Measurements from ENCODE around the gene SRRM4.
"Not testable (repeated sequence)": the region's sequence is repeated elsewhere in the genome, so short reads cannot be mapped to it uniquely, and the experiment has no call there.

The SRRM4 gene

GRCh38 chr12:119011231-119011630 is 29.9 kb downstream of the SRRM4 start:
- DNase-seq (ENCODE audit: low spot score) = no peak

- no peak for DNase-seq (ENCODE audit: low spot score)
These were observed 30.8 kb downstream of the SRRM4 start for GRCh38 chr12:119012179-119012578.

DNA sequence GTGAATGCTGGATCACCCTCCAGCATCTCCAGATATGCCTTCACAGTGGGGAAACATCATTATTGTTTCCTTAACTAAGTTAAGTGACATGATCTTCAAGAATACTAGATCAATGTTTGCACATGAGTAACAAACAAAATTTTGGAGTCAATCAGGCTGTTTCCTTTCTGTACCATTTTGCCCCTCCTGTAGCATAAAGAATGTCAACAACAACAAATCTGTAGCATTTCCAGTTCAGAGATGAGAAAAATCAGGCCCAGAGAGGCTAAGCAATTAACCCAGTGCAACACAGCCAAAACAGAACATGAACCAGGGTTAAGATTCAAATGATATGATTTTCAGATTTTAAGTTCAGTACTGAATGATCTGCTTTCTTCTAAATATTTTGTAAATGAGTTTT is 31.7 kb downstream of the SRRM4 start:
- DNase-seq (ENCODE audit: low spot score) = no peak

DNA sequence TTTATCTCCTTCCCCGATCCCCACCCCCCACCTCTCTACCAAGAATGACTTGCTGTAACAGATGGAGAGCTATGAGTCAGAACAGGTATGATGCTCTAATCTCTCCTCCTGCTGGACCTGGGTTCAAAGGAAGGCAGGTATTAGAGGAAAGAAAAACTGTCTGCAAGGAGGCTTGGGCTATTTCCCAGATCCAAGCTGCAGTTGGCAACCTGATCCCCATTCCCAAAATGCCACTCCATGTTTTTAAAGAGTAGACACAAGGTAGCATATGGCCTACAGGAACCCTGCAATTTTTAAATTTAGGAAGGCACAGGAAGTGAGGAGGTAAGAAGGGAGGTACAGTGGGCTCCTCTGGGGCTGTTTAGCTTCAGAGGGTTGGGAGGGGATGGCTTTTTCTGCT is 33.0 kb downstream of the SRRM4 start:
- no peak for DNase-seq (ENCODE audit: low spot score)

- no peak for DNase-seq (ENCODE audit: low spot score)
These were observed 35.4 kb downstream of the SRRM4 start for GRCh38 chr12:119016715-119017114.

DNA sequence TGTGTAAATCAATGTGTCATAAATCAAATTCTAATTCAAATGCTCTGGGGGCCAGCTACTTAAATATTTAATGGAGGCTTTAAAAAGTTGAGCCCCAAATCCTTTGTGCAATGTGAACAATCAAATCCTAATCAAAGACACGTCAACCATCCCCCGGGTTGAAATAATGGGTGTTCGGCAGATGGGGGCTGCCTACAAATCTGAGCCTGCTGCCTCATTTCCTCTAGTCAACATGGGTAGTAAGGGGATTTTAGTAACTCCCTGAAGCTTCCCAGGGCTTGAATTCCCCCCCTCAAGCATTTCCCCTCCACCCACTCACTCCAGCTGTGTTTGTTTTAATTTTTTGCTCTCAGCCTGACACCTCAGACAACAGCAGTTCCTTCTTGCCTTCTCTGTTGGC is 37.8 kb downstream of the SRRM4 start:
- no peak for DNase-seq (ENCODE audit: low spot score)

- no peak for DNase-seq (ENCODE audit: low spot score)
These were observed 39.3 kb downstream of the SRRM4 start for GRCh38 chr12:119020406-119021360.

- no peak for DNase-seq (ENCODE audit: low spot score)
These were observed 43.0 kb downstream of the SRRM4 start for GRCh38 chr12:119024356-119024755.

DNA sequence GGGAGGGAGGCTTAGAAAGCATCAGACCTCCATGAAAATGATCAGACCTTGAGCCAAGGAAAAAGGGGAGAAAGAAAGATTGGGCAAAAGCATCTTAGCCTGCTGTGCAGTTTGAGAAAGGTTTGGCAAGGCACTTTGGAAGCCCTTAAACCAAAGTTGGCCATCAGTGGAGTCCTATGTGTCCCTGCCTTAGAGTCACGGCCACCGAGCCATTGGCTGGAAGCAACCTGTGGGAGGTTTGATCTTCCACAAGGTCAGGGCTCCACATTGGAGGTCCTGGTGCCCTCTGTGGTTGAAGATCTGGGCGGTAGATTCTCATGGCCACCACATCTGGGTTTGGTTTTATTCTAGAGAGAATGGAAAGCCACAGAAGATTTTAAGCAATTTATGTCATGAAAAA is 44.4 kb downstream of the SRRM4 start:
- DNase-seq (ENCODE audit: low spot score) = no peak

DNA sequence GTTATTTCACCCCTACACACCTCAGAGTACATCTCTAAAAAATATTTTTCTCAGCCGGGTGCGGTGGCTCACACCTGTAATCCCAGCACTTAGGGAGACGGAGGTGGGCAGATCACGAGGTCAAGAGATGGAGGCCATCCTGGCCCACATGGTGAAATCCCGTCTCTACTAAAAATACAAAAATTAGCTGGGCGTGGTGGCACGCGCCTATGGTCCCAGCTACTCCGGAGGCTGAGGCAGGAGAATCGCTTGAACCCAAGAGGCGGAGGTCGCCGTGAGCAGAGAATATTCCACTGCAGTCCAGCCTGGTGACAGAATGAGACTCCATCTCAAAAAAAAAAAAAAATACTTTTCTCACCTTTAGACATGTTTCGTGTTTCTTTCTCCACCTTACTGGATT is 52.0 kb downstream of the SRRM4 start:
- DNase-seq (ENCODE audit: low spot score) = not testable (repeated sequence)

GRCh38 chr12:119036878-119037825 is 55.8 kb downstream of the SRRM4 start:
- DNase-seq (ENCODE audit: low spot score) = peak; percentile 28

DNA sequence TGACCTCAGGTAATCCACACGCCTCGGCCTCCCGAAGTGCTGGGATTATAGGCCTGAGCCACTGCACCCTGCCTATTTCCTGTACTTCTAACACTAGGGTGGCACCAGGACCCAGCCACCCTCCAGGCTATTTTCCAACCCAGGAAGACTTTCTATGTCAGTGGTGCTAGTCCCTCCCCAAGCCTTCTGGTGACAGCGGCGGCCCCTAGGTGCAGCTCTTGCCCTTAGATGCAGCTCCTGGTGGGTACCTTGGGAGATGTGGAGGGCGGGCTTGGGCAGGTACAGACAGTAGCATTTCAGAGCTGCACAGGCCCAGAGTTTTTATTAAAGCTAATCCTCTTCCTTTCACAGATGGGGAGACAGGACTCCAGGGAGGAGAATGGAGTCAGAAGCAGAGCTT is 62.8 kb downstream of the SRRM4 start:
- no peak for DNase-seq (ENCODE audit: low spot score)

GRCh38 chr12:119047641-119048040 is 66.3 kb downstream of the SRRM4 start:
- no peak for DNase-seq (ENCODE audit: low spot score)

- no peak for DNase-seq (ENCODE audit: low spot score)
These were observed 69.3 kb downstream of the SRRM4 start for GRCh38 chr12:119050663-119051062.

DNA sequence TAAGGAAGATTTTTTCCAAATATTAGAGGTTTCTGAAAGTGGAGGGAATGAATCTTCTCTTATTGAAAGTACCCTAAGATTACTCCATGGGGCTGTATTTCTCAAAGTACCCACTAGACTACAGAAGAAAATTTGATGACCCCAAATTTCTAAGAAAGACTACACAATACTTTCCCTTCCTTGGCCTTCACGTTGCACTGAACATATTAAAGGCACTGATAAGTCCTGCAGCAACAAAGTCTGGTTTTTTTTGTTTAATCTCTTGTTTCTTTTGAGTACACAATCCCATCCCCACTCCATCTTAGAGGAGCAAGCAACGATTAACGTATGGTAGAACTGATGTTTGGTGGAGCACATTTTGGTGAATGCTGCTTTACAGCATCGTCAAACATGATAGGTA is 70.1 kb downstream of the SRRM4 start:
- no peak for DNase-seq (ENCODE audit: low spot score)

- no peak for DNase-seq (ENCODE audit: low spot score)
These were observed 70.7 kb downstream of the SRRM4 start for GRCh38 chr12:119052001-119052400.

DNA sequence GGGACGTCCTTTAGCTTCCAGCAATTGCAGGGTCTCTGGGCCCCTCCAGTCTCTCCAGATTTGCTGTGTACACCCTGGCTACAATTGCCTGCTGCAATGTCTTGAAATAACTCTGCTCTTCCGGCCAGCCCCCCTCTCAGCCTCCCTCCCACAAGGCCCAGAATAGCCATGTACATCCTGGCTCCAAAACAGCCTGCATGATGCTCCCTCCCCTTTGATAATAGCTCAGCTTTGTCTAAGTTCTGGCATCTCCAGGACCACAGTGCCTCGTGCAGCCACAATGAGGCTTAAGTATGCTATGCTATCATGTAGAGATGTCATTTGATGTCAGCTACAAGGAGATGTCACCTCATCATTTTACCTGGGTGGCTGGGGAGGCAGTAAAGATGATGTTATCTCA is 74.6 kb downstream of the SRRM4 start:
- DNase-seq (ENCODE audit: low spot score) = no peak

DNA sequence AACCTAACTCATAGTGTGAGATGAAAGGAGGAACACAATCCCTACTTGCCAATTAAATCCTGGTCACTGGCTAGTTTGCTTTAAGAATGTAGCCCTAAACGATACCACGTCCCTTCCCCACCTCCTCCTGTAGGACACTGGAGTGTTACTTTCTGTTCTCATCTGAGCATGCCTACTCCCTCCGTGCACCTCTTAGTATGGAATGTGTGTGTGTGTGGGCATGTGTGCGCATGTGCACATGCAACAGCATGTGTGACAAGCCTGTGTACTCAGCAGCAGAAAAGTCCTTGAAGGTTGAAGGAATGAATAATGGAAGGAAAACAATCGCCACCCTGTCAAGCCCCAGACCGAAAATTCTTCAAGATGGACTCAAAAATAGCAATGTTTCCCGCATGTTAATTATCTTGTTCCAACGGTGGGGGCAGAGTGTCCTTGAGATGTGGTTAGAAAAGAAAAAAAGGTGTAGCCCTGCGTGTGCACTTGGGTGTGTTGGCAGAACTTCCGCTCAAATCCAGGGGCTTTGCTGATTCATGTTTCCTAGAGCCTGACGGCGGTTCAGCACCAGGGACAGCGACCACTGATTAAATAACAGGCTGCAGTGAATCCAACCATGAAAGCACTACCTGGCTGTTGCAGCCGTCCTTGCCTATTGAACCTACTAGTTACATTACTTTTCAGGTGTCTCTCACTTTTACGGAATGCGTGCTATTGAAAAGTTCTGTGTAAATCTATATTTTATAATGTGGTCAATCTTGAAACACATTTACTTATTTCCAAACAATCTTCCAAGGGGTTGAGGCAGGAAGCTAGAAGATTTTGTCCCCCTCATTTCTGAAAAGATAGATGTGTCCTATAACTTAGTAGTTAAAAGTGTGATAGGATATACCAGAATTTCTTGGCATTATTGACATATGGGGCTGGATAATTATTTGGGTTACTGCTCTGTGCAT is 79.8 kb downstream of the SRRM4 start:
- DNase-seq (ENCODE audit: low spot score) = no peak

GRCh38 chr12:119068129-119068856 is 87.0 kb downstream of the SRRM4 start:
- DNase-seq (ENCODE audit: low spot score) = no peak

GRCh38 chr12:119069147-119069642 is 87.9 kb downstream of the SRRM4 start:
- DNase-seq (ENCODE audit: low spot score) = no peak

GRCh38 chr12:119071176-119071575 is 89.8 kb downstream of the SRRM4 start:
- no peak for DNase-seq (ENCODE audit: low spot score)

Data from putamen (tissue), 1 donor.